Colonic mucosa (tissue), 4 donors: Measurements from ENCODE around the gene PIGH. TPM values are rescaled to one million over a fixed set of nuclear protein-coding genes. Genes with fewer than 3 reads are reported as not detected.
A peak's percentile ranks its signal among the peaks of the same experiment; 100 is the strongest.
"Not testable (repeated sequence)": the region's sequence is repeated elsewhere in the genome, so short reads cannot be mapped to it uniquely, and the experiment has no call there.

Experiments
- DNase-seq: peaks from one replicate; pipeline ENCODE4 v3.0.0-alpha.2; 2020
- H3K27ac ChIP-seq: fragments of 200-600 bp; one replicate; pipeline ENCODE4 v1.8.0; 2021
- H3K27me3 ChIP-seq: fragments of 200-600 bp; one replicate; pipeline ENCODE4 v1.8.0; 2021
- H3K36me3 ChIP-seq: fragments of 200-600 bp; one replicate; pipeline ENCODE4 v1.8.0; 2021
- H3K4me1 ChIP-seq: fragments of 200-600 bp; one replicate; pipeline ENCODE4 v1.8.0; 2021; ENCODE audit warnings: mild to moderate bottlenecking
- H3K4me3 ChIP-seq: fragments of 200-600 bp; one replicate; pipeline ENCODE4 v1.8.0; 2021
- H3K9ac ChIP-seq, 2 donors: one replicate each; pipeline ENCODE4 v1.7.0; 2013; ENCODE audit warnings: control low read depth in 2 of 2, low read depth in 2 of 2, low read length in 2 of 2
- H3K9me3 ChIP-seq: fragments of 200-600 bp; one replicate; pipeline ENCODE4 v1.8.0; 2021
- CTCF ChIP-seq: fragments of 200-600 bp; IDR thresholded peaks from one replicate; pipeline ENCODE4 v1.8.0; 2022; ENCODE audit warnings: antibody characterized with exemption, mild to moderate bottlenecking
- intact Hi-C: fragments of 100-400 bp; cut with DNase I; formaldehyde crosslinking; loops from one replicate; pipeline ENCODE4 v1.14.1; 2022
- total RNA-seq, 2 donors: library from RNA; stranded (reverse); fragmentation: NEBNext Ultra II Directional in 1 of 2; extraction: Animal tissue kit (Norgen Biotek cat#: 25700) in 1 of 2; gene quantifications; one replicate each; pipeline ENCODE4 v1.2.1, GENCODE V29; 2021
- donor health status: healthy.
- donor health status: DM: no; HTN: no; CAD: no.
- donor health status: DM: no; HTN: no; CAD: no.

The PIGH gene
- total RNA-seq, 2 donors from 2014 or later, result 16.3 to 17.1 TPM

GRCh38 chr14:67607646-67608045 lies 7.6 kb upstream of the PIGH start:
- no peaks in the 10 kb centered on the region for H3K36me3 ChIP-seq
- no peak overlapping the region for H3K27ac ChIP-seq
- TF ChIP-seq CTCF, result no peak
- no peak for DNase-seq
- H3K27me3 ChIP-seq, result no peaks in the 10 kb centered on the region
- intact Hi-C loops, result no loop called here
- no peak overlapping the region for H3K9ac ChIP-seq
- H3K4me1 ChIP-seq, result no peaks in the 10 kb centered on the region
- no peaks in the 10 kb centered on the region for H3K9me3 ChIP-seq
- H3K4me3 ChIP-seq, result no peak overlapping the region

- DNase-seq, result no peak
- no peaks in the 10 kb centered on the region for H3K36me3 ChIP-seq
- H3K27me3 ChIP-seq, result no peaks in the 10 kb centered on the region
- H3K9ac ChIP-seq, result no peak overlapping the region
- no peak overlapping the region for H3K27ac ChIP-seq
- peaks cover 6% of the 10 kb centered on the region for H3K4me1 ChIP-seq
- TF ChIP-seq CTCF, result no peak
- H3K4me3 ChIP-seq, result no peak overlapping the region
- intact Hi-C loops, result loop anchor here (5.0 kb wide), 1 partner anchor 79 kb away; no protein-coding TSS in a partner anchor
- H3K9me3 ChIP-seq, result no peaks in the 10 kb centered on the region
These were observed 3.0 kb upstream of the PIGH start for GRCh38 chr14:67602995-67603545.

DNA sequence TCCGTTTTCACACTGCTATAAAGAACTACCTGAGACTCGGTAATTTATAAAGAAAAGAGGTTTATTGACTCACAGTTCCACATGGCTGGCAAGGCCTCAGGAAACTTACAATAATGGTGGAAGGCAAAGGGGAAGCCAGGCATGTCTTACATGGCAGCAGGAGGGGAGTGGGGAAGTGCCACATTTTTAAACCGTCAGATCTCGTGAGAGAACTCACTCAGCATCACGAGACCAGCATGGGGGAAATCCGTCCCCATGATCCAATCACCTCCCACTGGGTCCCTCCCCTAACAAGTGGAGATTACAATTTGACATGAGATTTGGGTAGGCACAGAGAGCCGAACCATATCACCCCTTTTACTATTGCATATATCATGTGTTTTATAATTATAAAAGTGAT lies 2.0 kb upstream of the PIGH start:
- H3K4me3 ChIP-seq, result no peak overlapping the region
- H3K9me3 ChIP-seq, result no peaks in the 10 kb centered on the region
- H3K4me1 ChIP-seq, result peaks cover 6% of the 10 kb centered on the region
- intact Hi-C loops, result loop anchor here (5.0 kb wide), 1 partner anchor 80 kb away; no protein-coding TSS in a partner anchor
- H3K27ac ChIP-seq, result no peak overlapping the region
- H3K9ac ChIP-seq, result no peak overlapping the region
- no peaks in the 10 kb centered on the region for H3K27me3 ChIP-seq
- no peak for DNase-seq
- no peaks in the 10 kb centered on the region for H3K36me3 ChIP-seq
- no peak for TF ChIP-seq CTCF

- not testable (repeated sequence) for H3K4me1 ChIP-seq, H3K9me3 ChIP-seq, H3K27me3 ChIP-seq, DNase-seq, H3K36me3 ChIP-seq
- H3K9ac ChIP-seq, result peak overlapping the region; percentile 90 to 92
- intact Hi-C loops, result loop anchor here (5.0 kb wide), 1 partner anchor 82 kb away; no protein-coding TSS in a partner anchor
- H3K4me3 ChIP-seq, result peak overlapping the region; percentile 82
- H3K27ac ChIP-seq, result peak overlapping the region; percentile 88
These were observed 500 bp upstream of the PIGH start for GRCh38 chr14:67600562-67600974.

DNA sequence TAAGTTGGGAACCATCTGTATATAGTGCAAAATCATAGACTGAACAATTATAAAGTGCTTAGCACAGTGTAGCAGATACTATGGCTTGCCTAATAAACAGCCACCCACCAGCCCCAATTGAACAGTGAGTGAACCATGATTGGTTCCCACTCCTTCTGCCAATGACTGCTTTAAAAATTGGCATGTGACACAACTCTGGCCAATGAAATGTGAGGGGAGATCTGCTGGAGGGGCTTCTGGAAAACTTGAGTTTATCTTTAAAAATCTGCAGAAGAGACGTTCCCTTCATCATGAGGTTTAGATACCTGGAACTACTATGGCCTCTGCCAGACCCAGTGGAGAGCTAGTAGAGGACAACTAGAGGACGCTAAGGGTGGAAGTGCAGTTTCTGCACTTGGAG lies 4.7 kb downstream of the PIGH start:
- Histone ChIP-seq H3K4me3 (no peak overlapping the region), H3K9ac (no peak overlapping the region), H3K27ac (no peak overlapping the region), H3K36me3 (no peaks in the 10 kb centered on the region), H3K9me3 (no peaks in the 10 kb centered on the region), H3K27me3 (no peaks in the 10 kb centered on the region), H3K4me1 (peaks cover 6% of the 10 kb centered on the region)
- no peak for TF ChIP-seq CTCF
- intact Hi-C loops, result no loop called here
- no peak for DNase-seq

DNA sequence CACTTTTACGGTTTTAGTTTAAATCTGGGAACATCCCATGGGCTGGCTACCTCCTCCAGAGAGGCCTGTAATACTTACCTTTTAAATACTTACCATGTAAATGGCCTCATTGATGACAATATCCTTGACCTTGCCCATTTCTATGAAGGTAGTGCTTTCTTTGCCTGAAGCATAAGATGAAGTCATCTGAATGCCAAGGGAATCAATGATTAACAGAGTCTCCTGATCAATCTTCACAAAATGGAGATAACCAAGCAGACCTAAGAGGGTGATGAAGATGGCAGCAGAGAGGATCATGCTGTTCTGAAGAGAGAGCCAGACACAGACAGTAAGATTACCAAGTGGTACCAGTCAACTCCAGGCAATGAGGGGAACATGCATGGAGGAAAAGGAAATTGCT lies 6.4 kb downstream of the PIGH start:
- intact Hi-C loops, H3K27ac ChIP-seq, H3K36me3 ChIP-seq, H3K9ac ChIP-seq, H3K4me3 ChIP-seq, H3K27me3 ChIP-seq, DNase-seq, H3K9me3 ChIP-seq, H3K4me1 ChIP-seq: not testable (repeated sequence)
